Left colon (tissue), 2 donors: ENCODE measurements around the gene EIF3D. TPM values are rescaled to one million over a fixed set of nuclear protein-coding genes. Genes with fewer than 3 reads are reported as not detected.

Source experiments
- ATAC-seq: fragments of 200-7000 bp; cut with Tn5 transposase; one replicate; pipeline ENCODE4 v1.9.1; 2020; ENCODE audit warnings: mild to moderate bottlenecking, moderate library complexity
- DNase-seq, 2 donors: peaks; one replicate each; pipeline ENCODE4 v3.0.0-alpha.2; 2020
- intact Hi-C, 2 donors: fragments of 100-400 bp; cut with DNase I in 1 of 2; cut with micrococcal nuclease in 1 of 2; formaldehyde crosslinking; loops; one replicate each; pipeline versions ENCODE4 v1.11.2 to v1.14.0; 2022; cut with DNase I, micrococcal nuclease
- total RNA-seq, 2 donors: library from RNA; stranded (reverse); fragmentation: NEBNext Ultra II Directional; extraction: Animal tissue kit (Norgen Biotek cat#: 25700); gene quantifications; one replicate each; pipeline ENCODE4 v1.2.1, GENCODE V29; 2021
- donor health status: DM: no; HTN: no; CAD: no.
- donor health status: DM: yes; HTN: yes; CAD: no.

Gene EIF3D
- total RNA-seq, 2 donors from 2014 or later = 130 to 131 TPM

GRCh38 chr22:36512991-36513390 lies 16.0 kb downstream of the EIF3D start:
- no peak for ATAC-seq
- DNase-seq = no peak
- intact Hi-C loops = no loop called here

DNA sequence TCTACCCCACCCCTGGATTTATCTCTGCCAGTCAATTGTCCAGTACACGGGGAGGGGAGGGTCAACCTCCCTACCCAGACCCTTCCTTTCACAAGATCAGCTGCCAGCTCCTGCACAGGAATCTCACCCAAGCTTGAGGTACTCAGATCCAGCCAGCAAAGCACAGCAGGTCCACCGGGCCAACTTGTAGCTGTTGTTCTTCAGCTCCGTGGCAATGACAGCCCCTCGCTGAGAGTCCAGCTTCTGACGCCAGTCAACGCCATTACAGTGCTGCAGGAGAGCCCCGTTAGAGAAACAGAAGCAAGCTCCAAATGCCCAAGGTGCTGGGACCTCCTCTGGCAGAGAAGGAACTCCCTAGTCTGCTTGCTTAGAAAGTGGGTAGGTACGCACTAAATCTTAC lies 16.6 kb downstream of the EIF3D start:
- intact Hi-C loops = no loop called here

GRCh38 chr22:36510966-36511881 lies 17.7 kb downstream of the EIF3D start:
- intact Hi-C loops = no loop called here
- DNase-seq (peak in 1 of 2 donors; percentile 45), ATAC-seq (no peak)

More for the DNA sequence above, 16.6 kb downstream of the EIF3D start:
- no peak for DNase-seq
- ATAC-seq = no peak

DNA sequence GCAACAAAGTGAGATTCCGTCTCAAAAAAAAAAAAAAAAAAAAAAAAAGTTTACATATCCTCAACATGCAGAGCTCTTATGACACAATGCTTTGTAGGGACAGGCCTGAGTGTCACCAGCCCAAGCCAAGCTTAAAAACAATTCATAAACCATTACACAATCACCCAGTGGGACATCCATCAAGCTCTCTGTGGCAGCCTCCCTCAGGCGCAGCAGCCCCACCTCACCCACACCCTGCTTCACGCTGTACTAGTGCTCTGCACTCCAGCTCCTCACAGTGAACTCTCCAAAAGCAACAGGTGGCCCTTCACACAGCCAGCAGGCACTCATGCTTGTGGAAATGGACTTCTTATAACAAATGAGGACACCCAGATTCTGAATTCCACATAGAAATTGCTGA lies 18.6 kb downstream of the EIF3D start:
- no peak for ATAC-seq
- no peak for DNase-seq
- intact Hi-C loops = no loop called here

- intact Hi-C loops = no loop called here
- ATAC-seq (no peak), DNase-seq (no peak)
These were observed 21.4 kb downstream of the EIF3D start for GRCh38 chr22:36507518-36508010.

GRCh38 chr22:36506637-36507517 lies 22.1 kb downstream of the EIF3D start, which contains the start of gene FOXRED2:
FOXRED2 (minus strand) TSS chr22:36507040; CDS start chr22:36506422, 618 bp downstream.
- DNase-seq (peak; percentile 86 to 93), ATAC-seq (peak; percentile 94)
- intact Hi-C loops = no loop called here

GRCh38 chr22:36505998-36506635 lies 22.8 kb downstream of the EIF3D start:
- intact Hi-C loops = no loop called here
- ATAC-seq (no peak), DNase-seq (no peak)

DNA sequence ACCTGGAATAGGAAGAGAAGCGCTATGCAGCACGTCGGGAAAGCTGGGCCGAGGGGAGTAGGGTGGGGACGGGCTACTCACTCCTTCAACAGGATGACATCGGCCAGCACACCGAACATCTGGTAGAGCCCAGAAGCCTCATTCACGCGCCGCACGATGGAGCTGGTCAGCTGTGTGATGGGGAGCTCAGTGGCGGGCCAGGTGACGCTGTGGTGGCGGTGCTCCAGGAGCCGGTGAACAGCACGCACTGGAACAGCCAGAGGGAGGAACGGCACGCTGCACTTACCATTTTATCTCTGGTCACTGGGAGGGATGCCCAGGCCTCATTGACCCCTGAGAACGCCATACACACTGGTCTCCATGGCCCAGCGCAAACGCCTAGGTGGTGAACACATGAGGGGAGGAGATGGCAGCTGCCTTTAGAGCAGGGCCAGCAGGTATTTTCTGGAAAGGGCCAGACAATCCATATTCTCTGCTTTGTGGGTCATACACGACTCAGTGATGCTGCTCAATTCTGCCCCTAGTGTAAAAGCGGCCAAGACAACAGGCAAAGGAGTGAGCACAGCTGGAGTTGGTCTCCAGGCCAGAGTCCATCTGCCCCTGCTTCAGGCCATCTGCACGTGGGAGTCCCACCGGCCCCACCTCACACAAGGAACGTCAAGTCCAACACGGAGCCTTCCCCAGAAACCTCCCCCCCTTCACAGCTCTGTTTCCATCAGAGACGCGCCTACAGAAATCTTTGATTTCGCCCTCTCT lies 30.9 kb downstream of the EIF3D start:
- intact Hi-C loops = no loop called here
- DNase-seq (no peak), ATAC-seq (no peak)

DNA sequence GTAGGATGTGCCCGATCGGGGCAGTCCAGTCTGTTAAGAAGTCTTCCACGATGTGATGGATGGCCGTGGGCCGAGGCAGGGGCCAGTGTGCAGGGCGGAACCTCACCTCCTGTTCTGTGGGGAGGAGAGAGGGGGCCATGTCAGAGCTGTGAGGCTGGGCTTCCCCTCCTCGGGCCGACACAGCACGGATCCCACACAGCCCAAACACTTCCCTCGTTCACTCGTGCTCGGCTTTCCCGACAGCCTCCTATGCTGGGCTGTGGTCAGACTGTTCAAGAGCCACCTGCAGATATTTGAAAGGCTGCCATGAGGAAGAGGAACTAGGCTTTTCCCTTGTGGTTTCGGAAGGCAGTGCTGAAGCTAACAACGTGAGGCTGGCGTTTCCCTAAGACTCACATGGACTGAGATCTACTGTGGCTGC lies 35.3 kb downstream of the EIF3D start:
- ATAC-seq = peak; percentile 31
- peak in 1 of 2 donors; percentile 31 for DNase-seq
- intact Hi-C loops = no loop called here

- no peak for ATAC-seq
- intact Hi-C loops = no loop called here
These were observed 36.9 kb downstream of the EIF3D start for GRCh38 chr22:36492109-36492508.

DNA sequence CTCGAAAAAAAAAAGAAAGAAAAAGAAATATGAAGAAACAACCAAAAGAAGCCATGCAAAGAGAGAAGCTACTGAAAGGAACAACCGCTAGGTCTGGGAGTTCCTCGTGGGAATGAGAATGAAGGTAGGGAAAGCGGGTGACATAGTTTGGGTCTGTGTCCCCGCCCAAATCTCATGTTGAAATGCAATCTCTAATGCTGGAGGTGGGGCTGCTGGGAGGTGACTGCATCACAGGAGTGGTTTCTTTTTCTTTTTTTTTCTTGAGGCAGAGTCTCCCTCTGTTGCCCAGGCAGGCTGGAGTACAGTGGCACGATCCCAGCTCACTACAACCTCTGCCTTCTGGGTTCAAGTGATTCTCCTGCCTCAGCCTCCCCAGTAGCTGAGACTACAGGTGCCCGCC lies 37.8 kb downstream of the EIF3D start:
- intact Hi-C loops = no loop called here
- DNase-seq = no peak

More at GRCh38 chr22:36492109-36492508, 36.9 kb downstream of the EIF3D start:
- no peak for DNase-seq

GRCh38 chr22:36486619-36487384 lies 42.2 kb downstream of the EIF3D start:
- ATAC-seq (no peak), DNase-seq (peak in 1 of 2 donors; percentile 76)
- intact Hi-C loops = no loop called here

More for the DNA sequence above, 37.8 kb downstream of the EIF3D start:
- no peak for ATAC-seq

- intact Hi-C loops = no loop called here
- ATAC-seq (peak; percentile 91), DNase-seq (peak; percentile 97)
These were observed 47.4 kb downstream of the EIF3D start, which contains the start of gene TXN2 for GRCh38 chr22:36481393-36482168. TXN2 (minus strand) TSS chr22:36481640; CDS start chr22:36480837, 803 bp downstream.

DNA sequence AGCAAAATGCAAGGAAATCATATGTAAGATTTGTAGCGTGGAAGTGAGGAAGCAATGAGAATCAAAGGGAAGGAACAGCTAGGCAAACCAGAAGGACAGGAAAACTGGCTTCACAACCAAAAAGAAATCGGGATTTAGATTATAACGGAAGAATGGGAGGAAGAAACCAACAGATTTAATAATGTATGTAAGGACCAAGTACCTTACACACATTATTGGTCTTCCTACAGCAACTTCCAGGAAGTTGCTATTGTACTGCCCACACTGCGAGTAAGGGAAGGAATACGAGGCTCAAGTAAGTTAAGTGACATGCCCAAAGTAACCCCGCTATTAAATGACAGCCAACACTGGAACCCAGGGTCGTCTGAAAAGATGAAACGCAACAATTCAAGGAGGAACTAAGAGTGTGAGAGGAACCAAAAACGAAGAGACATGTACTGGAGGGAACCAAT lies 48.0 kb downstream of the EIF3D start:
- DNase-seq = no peak
- intact Hi-C loops = no loop called here
- peak; percentile 21 for ATAC-seq

DNA sequence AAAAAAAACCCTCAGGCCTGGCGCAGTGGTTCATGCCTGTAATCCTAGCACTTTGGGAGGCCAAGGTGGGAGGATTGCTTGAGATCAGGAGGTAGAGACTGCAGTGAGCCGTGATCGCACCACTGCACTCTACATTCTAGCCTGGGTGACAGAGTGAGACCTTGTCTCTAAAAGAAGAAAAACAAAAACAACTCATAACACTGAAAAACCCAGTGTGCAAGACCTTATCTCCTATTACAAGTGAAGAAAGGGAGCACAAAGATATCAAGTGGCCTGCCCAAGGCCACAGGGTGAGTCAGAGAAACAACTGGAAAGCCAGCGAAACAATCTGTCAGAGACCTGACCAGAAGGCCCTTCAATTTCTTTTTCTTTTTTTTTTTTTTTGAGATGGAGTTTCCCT lies 50.0 kb downstream of the EIF3D start:
- no peak for ATAC-seq
- no peak for DNase-seq
- intact Hi-C loops = no loop called here

DNA sequence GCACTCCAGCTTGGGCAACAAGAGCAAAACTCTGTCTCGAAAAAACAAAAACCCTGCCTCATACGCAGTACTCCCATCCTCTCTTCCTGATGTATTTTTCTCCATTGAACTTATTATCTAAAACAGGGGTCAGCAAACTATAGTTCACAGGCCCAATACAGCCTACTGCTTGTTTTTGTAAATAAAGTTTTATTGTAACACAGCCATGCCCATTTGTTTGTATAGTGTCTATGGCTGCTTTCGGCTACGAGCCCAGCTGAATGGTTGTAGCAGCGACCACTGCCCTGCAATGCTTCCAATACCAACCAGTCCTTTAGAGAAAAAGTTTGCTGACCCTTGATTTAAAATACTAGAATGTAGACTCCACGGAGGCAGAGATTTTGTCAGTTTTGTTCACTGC lies 53.6 kb downstream of the EIF3D start:
- ATAC-seq (no peak), DNase-seq (no peak)
- intact Hi-C loops = no loop called here
